NOMO-1 treated with DMSO at 0.1 percent for 48 hours (cell line): ENCODE measurements around the gene PTPRS.
"Not testable (repeated sequence)": the region's sequence is repeated elsewhere in the genome, so short reads cannot be mapped to it uniquely, and the experiment has no call there.

ENCODE experiments used
- DNase-seq: peaks from one replicate; lab custom pipeline; 2025; ENCODE audit not compliant: unreplicated experiment; lab: John Stamatoyannopoulos, UW

PTPRS gene

GRCh38 chr19:5340637-5341447, at the start of gene PTPRS:
PTPRS (minus strand) TSS chr19:5340812; CDS start chr19:5286140, 54,672 bp downstream.
- DNase-seq: no peak

GRCh38 chr19:5389353-5389752, 48.7 kb upstream of the PTPRS start:
- DNase-seq: no peak

GRCh38 chr19:5387472-5387871, 46.9 kb upstream of the PTPRS start:
- no peak for DNase-seq

- no peak for DNase-seq
Measured at GRCh38 chr19:5386841-5387240, 46.2 kb upstream of the PTPRS start.

- DNase-seq: not testable (repeated sequence)
Measured at GRCh38 chr19:5381197-5381596, 40.6 kb upstream of the PTPRS start.

GRCh38 chr19:5380215-5380919, 39.8 kb upstream of the PTPRS start:
- no peak for DNase-seq

- DNase-seq: no peak
Measured at GRCh38 chr19:5376928-5377327, 36.3 kb upstream of the PTPRS start.

- no peak for DNase-seq
Measured at GRCh38 chr19:5372572-5373200, 32.1 kb upstream of the PTPRS start.

- no peak for DNase-seq
Measured at GRCh38 chr19:5369962-5370367, 29.4 kb upstream of the PTPRS start.

GRCh38 chr19:5369304-5369703, 28.7 kb upstream of the PTPRS start:
- no peak for DNase-seq

GRCh38 chr19:5367530-5368133, 27.0 kb upstream of the PTPRS start:
- DNase-seq: no peak

- DNase-seq: no peak
Measured at GRCh38 chr19:5365905-5366304, 25.3 kb upstream of the PTPRS start.

- DNase-seq: no peak
Measured at GRCh38 chr19:5364674-5365073, 24.1 kb upstream of the PTPRS start.

- DNase-seq: not testable (repeated sequence)
Measured at GRCh38 chr19:5361839-5362238, 21.2 kb upstream of the PTPRS start.

GRCh38 chr19:5361407-5361806, 20.8 kb upstream of the PTPRS start:
- DNase-seq: no peak

- no peak for DNase-seq
Measured at GRCh38 chr19:5360003-5360780, 19.6 kb upstream of the PTPRS start.

- no peak for DNase-seq
Measured at GRCh38 chr19:5358173-5358800, 17.7 kb upstream of the PTPRS start.

- no peak for DNase-seq
Measured at GRCh38 chr19:5357584-5357983, 17.0 kb upstream of the PTPRS start.

GRCh38 chr19:5356918-5357317, 16.3 kb upstream of the PTPRS start:
- DNase-seq: no peak

GRCh38 chr19:5356428-5356827, 15.8 kb upstream of the PTPRS start:
- DNase-seq: no peak
